HepG2 (cell line): Measurements from ENCODE around the gene SLC25A20. TPM values are rescaled to one million over a fixed set of nuclear protein-coding genes. Genes with fewer than 3 reads are reported as not detected.

Source experiments
- CHCHD3 ChIP-seq: sonication (generic); formaldehyde crosslinking; IDR thresholded peaks from 2 replicates; pipeline ENCODE4 v1.8.0; 2022; ENCODE audit warnings: mild to moderate bottlenecking, missing genetic modification reagents, moderate library complexity
- GATA4 ChIP-seq: sonication (generic); IDR thresholded peaks from 2 replicates; pipeline ENCODE4 v1.6.1; 2016; ENCODE audit warnings: antibody characterized with exemption, low read depth, borderline replicate concordance
- MXD3 ChIP-seq: IDR thresholded peaks from 2 replicates; pipeline ENCODE4 v1.6.1; 2016; ENCODE audit warnings: mild to moderate bottlenecking, missing biosample characterization, missing genetic modification reagents
- NFE2L1 ChIP-seq: sonication (generic); formaldehyde crosslinking; IDR thresholded peaks from 2 replicates; pipeline ENCODE4 v1.4.0; 2020; ENCODE audit warnings: missing genetic modification reagents, mild to moderate bottlenecking, borderline replicate concordance
- RORA ChIP-seq: sonication (generic); formaldehyde crosslinking; IDR thresholded peaks from 2 replicates; pipeline ENCODE4 v1.5.0; 2020; ENCODE audit warnings: mild to moderate bottlenecking, missing genetic modification reagents, moderate library complexity
- RXRA ChIP-seq: sonication (generic); formaldehyde crosslinking; IDR thresholded peaks from 2 replicates; pipeline ENCODE4 v1.5.1; 2020; ENCODE audit warnings: missing genetic modification reagents
- TBX2 ChIP-seq: sonication (generic); formaldehyde crosslinking; IDR thresholded peaks from 2 replicates; pipeline ENCODE4 v1.5.0; 2020; ENCODE audit warnings: missing genetic modification reagents, mild to moderate bottlenecking, borderline replicate concordance
- ZC3H13 ChIP-seq: sonication (generic); formaldehyde crosslinking; IDR thresholded peaks from 2 replicates; pipeline ENCODE4 v1.8.1; 2023; ENCODE audit warnings: mild to moderate bottlenecking, missing genetic modification reagents, moderate library complexity
- ZNF142 ChIP-seq: sonication (generic); formaldehyde crosslinking; IDR thresholded peaks from 2 replicates; pipeline ENCODE4 v1.4.0; 2020; ENCODE audit warnings: missing genetic modification reagents
- ZNF646 ChIP-seq: sonication (generic); formaldehyde crosslinking; IDR thresholded peaks from 2 replicates; pipeline ENCODE4 v1.9.0; 2021; ENCODE audit warnings: mild to moderate bottlenecking, missing genetic modification reagents
- ZSCAN25 ChIP-seq: sonication (generic); formaldehyde crosslinking; IDR thresholded peaks from 2 replicates; pipeline ENCODE4 v1.8.0; 2022; ENCODE audit warnings: mild to moderate bottlenecking, missing genetic modification reagents
- polyA plus RNA-seq, 8 experiments: library from polyadenylated mRNA; depleted of rRNA in 3 of 8; stranded (reverse) in 7 of 8; unstranded in 1 of 8; fragments of >200 nt; fragmentation: Illumina TruSeq in 4 of 8; extraction: Trizol in 4 of 8; gene quantifications; 2 replicates each; pipeline versions ENCODE4 v1.2.1 to v1.2.3, GENCODE V29; 2011 to 2016; ENCODE audit warnings: low read depth in 4 of 8, missing spikeins in 1 of 8, mixed read lengths in 1 of 8; ENCODE audit not compliant: insufficient read depth in 1 of 8
- total RNA-seq, 5 experiments: library from RNA; depleted of rRNA; stranded (reverse); fragments of >200 nt; fragmentation: Illumina TruSeq; extraction: Trizol; gene quantifications; 2 replicates each; pipeline ENCODE4 v1.2.3, GENCODE V29; 2016; ENCODE audit warnings: low read depth in 1 of 5
- TF ChIP-seq, protein P1 (sequence below): sonication (generic); formaldehyde crosslinking; IDR thresholded peaks from 2 replicates; pipeline ENCODE4 v1.5.1; 2020; ENCODE audit warnings: missing genetic modification reagents, mild to moderate bottlenecking, borderline replicate concordance

The SLC25A20 gene
- total and polyA plus RNA-seq, 2 of the 13 experiments (the other 11 are each of a cell fraction or from before 2014, with no cell fraction given): 21.1 to 26.6 TPM

- TF ChIP-seq ZNF142 (CRISPR knock-in tag) (peak; percentile 60), RXRA (CRISPR knock-in tag) (no peak; the same call in none of the 2 replicates), ZSCAN25 (CRISPR knock-in tag) (no peak), GATA4 (0 out of 2 replicates have a peak, but pooled peaks have one; percentile 27), MXD3 (CRISPR knock-in tag) (no peak), TBX2 (CRISPR knock-in tag) (peak; percentile 75), NFE2L1 (CRISPR knock-in tag) (no peak), ZC3H13 (CRISPR knock-in tag) (no peak; the same call in 1 of the 2 replicates), ZNF646 (CRISPR knock-in tag) (no peak), CHCHD3 (CRISPR knock-in tag) (no peak), RORA (CRISPR knock-in tag) (no peak)
- TF ChIP-seq, protein P1, sequence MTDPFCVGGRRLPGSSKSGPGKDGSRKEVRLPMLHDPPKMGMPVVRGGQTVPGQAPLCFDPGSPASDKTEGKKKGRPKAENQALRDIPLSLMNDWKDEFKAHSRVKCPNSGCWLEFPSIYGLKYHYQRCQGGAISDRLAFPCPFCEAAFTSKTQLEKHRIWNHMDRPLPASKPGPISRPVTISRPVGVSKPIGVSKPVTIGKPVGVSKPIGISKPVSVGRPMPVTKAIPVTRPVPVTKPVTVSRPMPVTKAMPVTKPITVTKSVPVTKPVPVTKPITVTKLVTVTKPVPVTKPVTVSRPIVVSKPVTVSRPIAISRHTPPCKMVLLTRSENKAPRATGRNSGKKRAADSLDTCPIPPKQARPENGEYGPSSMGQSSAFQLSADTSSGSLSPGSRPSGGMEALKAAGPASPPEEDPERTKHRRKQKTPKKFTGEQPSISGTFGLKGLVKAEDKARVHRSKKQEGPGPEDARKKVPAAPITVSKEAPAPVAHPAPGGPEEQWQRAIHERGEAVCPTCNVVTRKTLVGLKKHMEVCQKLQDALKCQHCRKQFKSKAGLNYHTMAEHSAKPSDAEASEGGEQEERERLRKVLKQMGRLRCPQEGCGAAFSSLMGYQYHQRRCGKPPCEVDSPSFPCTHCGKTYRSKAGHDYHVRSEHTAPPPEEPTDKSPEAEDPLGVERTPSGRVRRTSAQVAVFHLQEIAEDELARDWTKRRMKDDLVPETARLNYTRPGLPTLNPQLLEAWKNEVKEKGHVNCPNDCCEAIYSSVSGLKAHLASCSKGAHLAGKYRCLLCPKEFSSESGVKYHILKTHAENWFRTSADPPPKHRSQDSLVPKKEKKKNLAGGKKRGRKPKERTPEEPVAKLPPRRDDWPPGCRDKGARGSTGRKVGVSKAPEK: 0 out of 2 replicates have a peak, but pooled peaks have one; percentile 38
Observed at GRCh38 chr3:48918388-48919214, 19.9 kb upstream of the SLC25A20 start, which contains the start of gene ARIH2 (continued).
